ENCODE measurements around the gene ITGA11.

- TF ChIP-seq, protein P1, sequence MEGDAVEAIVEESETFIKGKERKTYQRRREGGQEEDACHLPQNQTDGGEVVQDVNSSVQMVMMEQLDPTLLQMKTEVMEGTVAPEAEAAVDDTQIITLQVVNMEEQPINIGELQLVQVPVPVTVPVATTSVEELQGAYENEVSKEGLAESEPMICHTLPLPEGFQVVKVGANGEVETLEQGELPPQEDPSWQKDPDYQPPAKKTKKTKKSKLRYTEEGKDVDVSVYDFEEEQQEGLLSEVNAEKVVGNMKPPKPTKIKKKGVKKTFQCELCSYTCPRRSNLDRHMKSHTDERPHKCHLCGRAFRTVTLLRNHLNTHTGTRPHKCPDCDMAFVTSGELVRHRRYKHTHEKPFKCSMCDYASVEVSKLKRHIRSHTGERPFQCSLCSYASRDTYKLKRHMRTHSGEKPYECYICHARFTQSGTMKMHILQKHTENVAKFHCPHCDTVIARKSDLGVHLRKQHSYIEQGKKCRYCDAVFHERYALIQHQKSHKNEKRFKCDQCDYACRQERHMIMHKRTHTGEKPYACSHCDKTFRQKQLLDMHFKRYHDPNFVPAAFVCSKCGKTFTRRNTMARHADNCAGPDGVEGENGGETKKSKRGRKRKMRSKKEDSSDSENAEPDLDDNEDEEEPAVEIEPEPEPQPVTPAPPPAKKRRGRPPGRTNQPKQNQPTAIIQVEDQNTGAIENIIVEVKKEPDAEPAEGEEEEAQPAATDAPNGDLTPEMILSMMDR (IDR thresholded peaks at IDR 0.05), result no peak
- TF ChIP-seq POLR2A (IDR thresholded peaks at IDR 0.05) (no peak), POLR2AphosphoS5 (IDR thresholded peaks at IDR 0.05) (no peak)
These were observed 142.2 kb downstream of the ITGA11 start for GRCh38 chr15:68289621-68290352.

Data from breast epithelium (tissue), 3 donors.